ENCODE data around the gene S100A1. TPM values are rescaled to one million over a fixed set of nuclear protein-coding genes. Genes with fewer than 3 reads are reported as not detected.

S100A1 gene
- total RNA-seq, 1 donor from 2014 or later = not detected

GRCh38 chr1:153607381-153607780, 20.9 kb upstream of the S100A1 start:
- DNase-seq (ENCODE audit: low spot score in 2 of 2) = no peak
- Histone ChIP-seq H3K27ac (peak overlapping the region; percentile 90 to 96), H3K4me3 (no peak overlapping the region), H3K27me3 (no peaks in the 10 kb centered on the region), H3K4me1 (peaks cover 7 to 34% of the 10 kb centered on the region in 2 donors), H3K36me3 (peaks cover 14 to 26% of the 10 kb centered on the region in 2 donors), H3K9me3 (no peaks in the 10 kb centered on the region)
- TF ChIP-seq, protein P1, sequence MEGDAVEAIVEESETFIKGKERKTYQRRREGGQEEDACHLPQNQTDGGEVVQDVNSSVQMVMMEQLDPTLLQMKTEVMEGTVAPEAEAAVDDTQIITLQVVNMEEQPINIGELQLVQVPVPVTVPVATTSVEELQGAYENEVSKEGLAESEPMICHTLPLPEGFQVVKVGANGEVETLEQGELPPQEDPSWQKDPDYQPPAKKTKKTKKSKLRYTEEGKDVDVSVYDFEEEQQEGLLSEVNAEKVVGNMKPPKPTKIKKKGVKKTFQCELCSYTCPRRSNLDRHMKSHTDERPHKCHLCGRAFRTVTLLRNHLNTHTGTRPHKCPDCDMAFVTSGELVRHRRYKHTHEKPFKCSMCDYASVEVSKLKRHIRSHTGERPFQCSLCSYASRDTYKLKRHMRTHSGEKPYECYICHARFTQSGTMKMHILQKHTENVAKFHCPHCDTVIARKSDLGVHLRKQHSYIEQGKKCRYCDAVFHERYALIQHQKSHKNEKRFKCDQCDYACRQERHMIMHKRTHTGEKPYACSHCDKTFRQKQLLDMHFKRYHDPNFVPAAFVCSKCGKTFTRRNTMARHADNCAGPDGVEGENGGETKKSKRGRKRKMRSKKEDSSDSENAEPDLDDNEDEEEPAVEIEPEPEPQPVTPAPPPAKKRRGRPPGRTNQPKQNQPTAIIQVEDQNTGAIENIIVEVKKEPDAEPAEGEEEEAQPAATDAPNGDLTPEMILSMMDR (IDR thresholded peaks at IDR 0.05) = no peak
- intact Hi-C loops (cut with DNase I) = no loop called here

DNA sequence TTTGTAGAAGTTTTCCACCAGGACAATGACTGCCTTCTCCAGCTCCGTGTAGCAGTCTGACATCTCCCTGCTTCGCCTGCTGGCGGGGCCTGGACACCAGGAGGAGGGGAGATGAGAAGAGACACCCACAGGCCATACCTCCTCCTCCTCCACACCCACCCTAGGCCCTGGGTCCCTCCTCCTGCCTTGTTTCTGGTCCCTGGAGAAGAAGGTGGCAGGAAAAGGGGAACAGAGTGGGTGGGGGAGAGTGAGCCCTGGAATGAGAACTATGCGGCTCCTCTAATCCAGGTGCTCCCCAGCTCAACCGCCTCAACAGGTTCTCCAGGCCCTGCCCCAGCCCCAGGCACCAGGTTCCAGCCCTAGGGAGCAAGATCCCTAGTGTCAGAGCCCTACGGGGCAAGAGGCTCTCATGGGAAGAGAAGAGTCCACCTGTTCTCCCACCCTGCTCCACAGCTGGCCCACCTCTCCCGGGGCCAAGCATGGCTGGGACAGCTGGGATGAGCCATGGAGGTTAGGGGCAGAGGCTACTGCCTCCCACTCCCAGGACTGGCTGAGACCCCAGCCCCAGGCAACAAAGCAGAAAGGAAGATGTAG, 20.0 kb upstream of the S100A1 start:
- Histone ChIP-seq H3K4me1 (peaks cover 7 to 36% of the 10 kb centered on the region in 2 donors), H3K9me3 (no peaks in the 10 kb centered on the region), H3K27ac (peak overlapping the region; percentile 90 to 96), H3K4me3 (peak overlapping the region; percentile 41 to 75), H3K36me3 (peaks cover 14 to 26% of the 10 kb centered on the region in 2 donors), H3K27me3 (no peaks in the 10 kb centered on the region)
- DNase-seq (ENCODE audit: low spot score in 2 of 2) = no peak
- intact Hi-C loops (cut with DNase I) = loop anchor here (2.0 kb wide), 1 partner anchor 27 kb away; the partner anchor contains the start of gene CHTOP
- TF ChIP-seq, protein P1 (IDR thresholded peaks at IDR 0.05) = no peak

DNA sequence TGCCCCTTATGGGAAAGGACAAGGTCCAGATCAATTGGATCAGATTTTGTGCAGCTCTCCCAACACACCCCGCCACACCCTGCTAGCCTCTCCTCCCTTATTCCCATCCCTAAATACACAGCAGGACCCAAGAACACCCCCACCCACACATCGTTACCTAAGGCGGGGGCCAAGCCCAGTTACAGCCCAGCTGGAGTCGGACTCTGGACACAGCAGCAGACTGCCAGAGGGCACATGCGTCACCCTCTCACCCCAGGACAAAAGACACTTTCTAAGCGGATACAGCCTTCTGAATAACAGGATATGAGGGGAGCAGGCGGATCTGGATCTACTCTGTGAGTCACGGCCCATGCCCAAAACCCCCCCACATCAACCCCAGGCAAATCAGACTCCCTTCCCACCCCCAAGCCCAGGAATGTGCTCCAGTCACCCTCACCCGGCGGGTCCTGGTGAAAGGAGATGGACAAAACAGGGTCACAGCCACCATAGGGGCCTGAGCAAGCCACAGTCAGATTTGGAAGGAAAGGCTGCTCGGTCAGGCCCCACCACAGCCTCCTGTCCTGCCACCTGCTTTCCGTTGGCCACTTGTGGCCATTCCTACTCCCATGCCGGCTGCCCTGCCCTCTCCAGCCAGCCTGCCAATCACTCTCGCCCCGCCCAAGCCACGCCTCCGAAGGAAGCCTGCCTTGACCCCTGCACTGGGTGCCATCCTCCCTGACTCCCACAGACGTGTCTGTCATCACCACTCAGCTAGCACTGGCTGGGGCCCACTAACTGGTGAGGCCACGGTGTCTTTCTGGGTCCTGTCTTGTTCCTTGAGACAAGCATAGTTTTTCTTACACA, 19.3 kb upstream of the S100A1 start:
- peak overlapping the region; percentile 90 to 96 for H3K27ac ChIP-seq
- peak overlapping the region; percentile 41 to 75 for H3K4me3 ChIP-seq
- H3K27me3 ChIP-seq = no peaks in the 10 kb centered on the region
- TF ChIP-seq, protein P1 (IDR thresholded peaks at IDR 0.05) = no peak
- H3K9me3 ChIP-seq = no peaks in the 10 kb centered on the region
- peak; percentile 72 to 92 for DNase-seq (ENCODE audit: low spot score in 2 of 2)
- peaks cover 14 to 26% of the 10 kb centered on the region in 2 donors for H3K36me3 ChIP-seq
- H3K4me1 ChIP-seq = peaks cover 7 to 38% of the 10 kb centered on the region in 2 donors
- intact Hi-C loops (cut with DNase I) = loop anchor here (2.0 kb wide), 1 partner anchor 26 kb away; the partner anchor contains the start of gene CHTOP

DNA sequence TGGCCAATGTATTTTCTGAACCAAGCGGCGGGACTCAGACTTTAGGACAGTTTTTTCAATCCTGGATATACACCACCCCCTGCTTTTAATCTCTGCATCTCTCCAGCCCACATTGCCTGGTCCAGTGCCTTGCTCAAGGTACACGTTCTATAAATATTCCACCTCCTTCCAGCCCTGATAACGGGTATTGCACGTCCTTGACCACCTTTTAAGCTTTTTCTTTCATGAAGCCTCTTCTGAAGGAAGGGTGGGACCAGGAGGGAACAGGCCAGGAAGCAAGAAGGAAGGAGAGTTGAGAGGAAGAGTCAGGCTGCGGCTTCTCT, 18.7 kb upstream of the S100A1 start:
- intact Hi-C loops (cut with DNase I) = loop anchor here (2.0 kb wide), 1 partner anchor 25 kb away; the partner anchor contains the start of gene CHTOP
- Histone ChIP-seq H3K27ac (peak overlapping the region; percentile 90 to 96), H3K9me3 (no peaks in the 10 kb centered on the region), H3K4me1 (peaks cover 7 to 38% of the 10 kb centered on the region in 2 donors), H3K36me3 (peaks cover 14 to 26% of the 10 kb centered on the region in 2 donors), H3K4me3 (peak overlapping the region; percentile 41 to 75), H3K27me3 (no peaks in the 10 kb centered on the region)
- TF ChIP-seq, protein P1 (IDR thresholded peaks at IDR 0.05) = no peak
- DNase-seq (ENCODE audit: low spot score in 2 of 2) = no peak

- DNase-seq (ENCODE audit: low spot score in 2 of 2) = no peak
- H3K27ac ChIP-seq = peak overlapping the region; percentile 90 to 96
- H3K27me3 ChIP-seq = no peaks in the 10 kb centered on the region
- TF ChIP-seq, protein P1 (IDR thresholded peaks at IDR 0.05) = no peak
- H3K9me3 ChIP-seq = no peaks in the 10 kb centered on the region
- peak overlapping the region; percentile 7 to 75 for H3K4me3 ChIP-seq
- H3K4me1 ChIP-seq = peaks cover 7 to 38% of the 10 kb centered on the region in 2 donors
- H3K36me3 ChIP-seq = peaks cover 14 to 25% of the 10 kb centered on the region in 2 donors
- intact Hi-C loops (cut with DNase I) = loop anchor here (10.0 kb wide), 1 partner anchor 256 kb away; the partner anchor contains the start of gene S100A9
Measured at GRCh38 chr1:153610334-153610733, 17.9 kb upstream of the S100A1 start.
